Ascending aorta (tissue), 2 donors: ENCODE results near the gene RCOR2. TPM values are rescaled to one million over a fixed set of nuclear protein-coding genes. Genes with fewer than 3 reads are reported as not detected.
A peak's percentile ranks its signal among the peaks of the same experiment; 100 is the strongest.
"Not testable (repeated sequence)": the region's sequence is repeated elsewhere in the genome, so short reads cannot be mapped to it uniquely, and the experiment has no call there.

Experiments
- DNase-seq, 2 donors: peaks; one replicate each; pipeline ENCODE4 v3.0.0-alpha.2; 2019; ENCODE audit warnings: low spot score in 2 of 2
- H3K27ac ChIP-seq, 2 donors: fragments of 200-600 bp; sonication (generic); one replicate each; pipeline ENCODE4 v1.5.1; 2016 to 2017; ENCODE audit warnings: mild to moderate bottlenecking in 1 of 2
- H3K27me3 ChIP-seq: fragments of 200-600 bp; sonication (generic); one replicate; pipeline ENCODE4 v1.5.1; 2017
- H3K36me3 ChIP-seq, 2 donors: fragments of 200-600 bp; sonication (generic); one replicate each; pipeline ENCODE4 v1.5.1; 2016
- H3K4me1 ChIP-seq, 2 donors: fragments of 200-600 bp; sonication (generic); one replicate each; pipeline ENCODE4 v1.5.1; 2016 to 2017; ENCODE audit warnings: mild to moderate bottlenecking in 1 of 2
- H3K4me3 ChIP-seq, 2 donors: fragments of 200-600 bp; sonication (generic); one replicate each; pipeline ENCODE4 v1.5.1; 2016 to 2017; ENCODE audit warnings: mild to moderate bottlenecking in 1 of 2
- H3K9me3 ChIP-seq, 2 donors: fragments of 200-600 bp; sonication (generic); one replicate each; pipeline ENCODE4 v1.5.1; 2016
- CTCF ChIP-seq, 3 experiments: fragments of 200-600 bp in 2 of 3; fragments of 450-650 bp in 1 of 3; sonication (generic) in 2 of 3; IDR thresholded peaks; one replicate each; pipeline ENCODE4 v1.5.1; 2016 to 2019; ENCODE audit warnings: antibody characterized with exemption in 3 of 3, mild to moderate bottlenecking in 1 of 3, moderate library complexity in 1 of 3
- intact Hi-C: fragments of 100-400 bp; cut with DNase I; formaldehyde crosslinking; loops from one replicate; pipeline ENCODE4 v1.15.1; 2023
- total RNA-seq: library from RNA; depleted of rRNA; stranded (reverse); fragments of >200 nt; gene quantifications from one replicate; pipeline ENCODE4 v1.1.0, GENCODE V29; 2016

Gene RCOR2
- total RNA-seq, 1 donor from 2014 or later, result not detected

GRCh38 chr11:63868399-63869064, 48.4 kb downstream of the RCOR2 start:
- no peaks in the 10 kb centered on the region for H3K27me3 ChIP-seq
- no peak for DNase-seq
- H3K4me3 ChIP-seq, result no peak overlapping the region
- no peak for TF ChIP-seq CTCF (IDR thresholded peaks at IDR 0.05)
- no peaks in the 10 kb centered on the region for H3K9me3 ChIP-seq
- intact Hi-C loops, result no loop called here
- H3K4me1 ChIP-seq, result peaks cover 14 to 50% of the 10 kb centered on the region in 2 donors
- H3K27ac ChIP-seq, result peak overlapping the region; percentile 33 to 63
- peaks cover 0 to 6% of the 10 kb centered on the region in 2 donors for H3K36me3 ChIP-seq

GRCh38 chr11:63867511-63867910, 49.5 kb downstream of the RCOR2 start:
- peaks cover 8 to 40% of the 10 kb centered on the region in 2 donors for H3K4me1 ChIP-seq

GRCh38 chr11:63866211-63866610, 50.8 kb downstream of the RCOR2 start:
- TF ChIP-seq CTCF (IDR thresholded peaks at IDR 0.05), result no peak
- Histone ChIP-seq H3K4me3 (no peak overlapping the region), H3K27ac (no peak overlapping the region), H3K4me1 (peaks cover 7 to 31% of the 10 kb centered on the region in 2 donors), H3K36me3 (peaks cover 0 to 6% of the 10 kb centered on the region in 2 donors), H3K27me3 (no peaks in the 10 kb centered on the region), H3K9me3 (no peaks in the 10 kb centered on the region)
- no peak for DNase-seq
- intact Hi-C loops, result no loop called here

More at GRCh38 chr11:63867511-63867910, 49.5 kb downstream of the RCOR2 start:
- TF ChIP-seq CTCF (IDR thresholded peaks at IDR 0.05), result no peak
- no peaks in the 10 kb centered on the region for H3K27me3 ChIP-seq
- peaks cover 0 to 6% of the 10 kb centered on the region in 2 donors for H3K36me3 ChIP-seq
- no peak overlapping the region for H3K4me3 ChIP-seq
- H3K27ac ChIP-seq, result no peak overlapping the region
- H3K9me3 ChIP-seq, result no peaks in the 10 kb centered on the region
- intact Hi-C loops, result no loop called here
- DNase-seq, result no peak

DNA sequence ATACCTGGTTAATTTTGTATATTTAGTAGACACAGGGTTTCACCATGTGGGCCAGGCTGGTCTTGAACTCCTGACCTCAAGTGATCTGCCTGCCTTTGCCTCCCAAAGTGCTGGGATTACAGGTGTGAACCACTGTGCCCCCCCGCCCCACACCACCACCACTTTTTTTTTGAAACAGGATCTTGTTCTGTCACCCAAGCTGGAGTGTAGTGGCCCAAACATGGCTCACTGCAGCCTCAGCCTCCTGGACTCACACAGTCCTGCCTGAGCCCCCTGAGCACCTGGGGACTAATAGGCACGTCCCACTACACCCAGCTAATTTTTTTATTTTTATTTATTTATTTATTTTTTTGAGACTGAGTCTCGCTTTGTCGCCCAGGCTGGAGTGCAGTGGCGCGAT, 53.3 kb downstream of the RCOR2 start:
- H3K4me3 ChIP-seq, H3K4me1 ChIP-seq, DNase-seq, H3K27me3 ChIP-seq, H3K9me3 ChIP-seq, intact Hi-C loops, H3K27ac ChIP-seq: not testable (repeated sequence)
- H3K36me3 ChIP-seq, result peaks cover 0 to 11% of the 10 kb centered on the region in 2 donors

DNA sequence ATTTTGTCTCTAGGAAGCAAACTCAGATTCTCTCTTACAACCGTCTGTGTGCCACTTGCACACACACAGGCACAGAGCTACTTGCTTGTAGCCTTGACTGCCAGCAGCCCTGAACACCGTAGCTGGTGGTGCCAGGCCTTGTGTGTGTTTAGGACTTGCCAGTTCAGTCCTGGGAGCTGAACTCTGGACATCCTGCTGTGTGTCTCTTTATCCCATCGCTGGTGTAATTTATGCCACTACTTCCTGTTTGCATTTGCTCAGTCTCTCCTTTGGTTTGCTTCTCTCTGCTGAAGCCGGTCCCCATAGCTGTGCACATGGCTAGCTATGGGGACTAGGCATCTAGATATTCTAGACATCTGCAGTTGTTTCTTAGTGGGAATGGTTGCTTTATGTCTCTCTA, 54.0 kb downstream of the RCOR2 start:
- no peak for DNase-seq
- TF ChIP-seq CTCF (IDR thresholded peaks at IDR 0.05), result no peak
- no peak overlapping the region for H3K4me3 ChIP-seq
- peaks cover 0 to 7% of the 10 kb centered on the region in 2 donors for H3K4me1 ChIP-seq
- H3K27ac ChIP-seq, result no peak overlapping the region
- intact Hi-C loops, result no loop called here
- peaks cover 0 to 11% of the 10 kb centered on the region in 2 donors for H3K36me3 ChIP-seq
- H3K27me3 ChIP-seq, result no peaks in the 10 kb centered on the region
- no peaks in the 10 kb centered on the region for H3K9me3 ChIP-seq

Other genes with a start within 250 kb of the RCOR2 start
- gene ATL3, start 245.8 kb downstream of the RCOR2 start, total RNA-seq, result 77.3 TPM
- gene RTN3, start 235.7 kb downstream of the RCOR2 start, total RNA-seq, result 49.5 TPM
- 34.7 TPM for gene ZFTA, start 148.4 kb downstream of the RCOR2 start, total RNA-seq
- gene SPINDOC, start 103.7 kb downstream of the RCOR2 start, total RNA-seq, result 5.0 TPM
- 45.7 TPM for gene MARK2, start 78.1 kb downstream of the RCOR2 start, total RNA-seq
- 3.1 TPM for gene NAA40, start 21.8 kb upstream of the RCOR2 start, total RNA-seq
- gene COX8A, start 57.5 kb upstream of the RCOR2 start, total RNA-seq, result 520 TPM
- gene OTUB1, start 69.3 kb upstream of the RCOR2 start, total RNA-seq, result 89.4 TPM
- 10.3 TPM for gene FLRT1, start 118.8 kb upstream of the RCOR2 start, total RNA-seq
- gene MACROD1, start 248.9 kb upstream of the RCOR2 start, total RNA-seq, result 26.5 TPM